HPDE6-E6E7 (cell line): Measurements from ENCODE around the gene MYL3.
"Not testable (repeated sequence)": the region's sequence is repeated elsewhere in the genome, so short reads cannot be mapped to it uniquely, and the experiment has no call there.

Source experiments
- DNase-seq: peaks from one replicate; pipeline ENCODE4 v3.0.0; 2011; ENCODE audit warnings: missing footprints; ENCODE audit errors: extremely low spot score

Gene MYL3

GRCh38 chr3:46824211-46824970 lies 38.9 kb downstream of the MYL3 start:
- no peak for DNase-seq

- DNase-seq: not testable (repeated sequence)
Measured at GRCh38 chr3:46823314-46823713, 39.9 kb downstream of the MYL3 start.

- no peak for DNase-seq
Measured at GRCh38 chr3:46821553-46821952, 41.7 kb downstream of the MYL3 start.

GRCh38 chr3:46820852-46821251 lies 42.4 kb downstream of the MYL3 start:
- no peak for DNase-seq

- peak; percentile 54 for DNase-seq
Measured at GRCh38 chr3:46812237-46812791, 50.9 kb downstream of the MYL3 start.

DNA sequence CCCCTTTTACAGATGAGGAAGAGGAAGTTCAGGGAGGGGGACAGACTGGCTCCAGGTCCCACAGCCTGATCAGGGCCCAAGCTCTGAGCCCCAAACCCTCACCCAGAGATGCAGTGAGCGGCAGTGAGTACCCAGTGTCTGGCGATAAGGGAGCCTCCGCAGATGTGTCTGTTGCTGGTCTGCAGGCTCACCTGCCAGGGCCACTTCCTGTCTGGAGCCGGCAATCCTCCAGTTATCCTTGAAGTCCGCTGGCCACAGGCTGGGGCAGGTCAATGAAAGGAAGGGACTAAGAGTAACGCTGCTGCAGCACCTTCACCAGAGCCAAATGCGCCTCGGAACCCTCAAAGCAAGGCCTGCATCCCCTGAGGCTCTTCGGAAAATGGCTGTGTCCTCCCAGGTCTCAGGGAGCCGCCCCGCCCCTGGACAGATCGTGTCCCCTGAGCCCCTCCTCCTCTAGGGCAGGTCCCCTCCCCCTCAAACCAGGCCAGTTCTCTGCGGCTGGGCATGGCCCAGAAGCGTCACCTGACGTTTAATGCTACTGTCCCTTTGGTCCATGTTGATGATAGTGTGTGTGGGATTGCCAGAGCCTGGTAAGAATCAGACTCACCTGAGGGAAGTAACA lies 51.5 kb downstream of the MYL3 start:
- DNase-seq: no peak

DNA sequence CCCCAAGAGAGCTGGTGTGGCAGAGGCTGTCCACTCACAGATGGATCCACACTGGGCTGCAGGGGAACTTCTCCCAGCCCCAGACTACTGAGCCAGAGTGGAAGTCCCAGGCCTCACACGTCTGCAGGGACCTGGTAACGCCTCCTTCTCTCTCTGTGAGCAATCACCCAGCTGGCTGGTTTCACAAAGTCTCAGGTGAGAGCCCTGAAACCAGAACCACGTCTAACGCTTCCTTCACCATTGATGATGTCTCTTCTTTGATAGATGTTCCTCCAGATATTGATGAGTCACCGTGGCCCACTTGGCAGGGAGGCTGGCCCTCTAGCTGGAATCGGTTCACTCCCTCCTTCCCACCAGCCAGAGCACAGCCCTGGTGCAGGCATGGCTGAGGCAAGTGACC lies 54.5 kb downstream of the MYL3 start:
- not testable (repeated sequence) for DNase-seq
